GM21390 (cell line): Measurements from ENCODE around the gene KIAA1328.

Source experiments
- ATAC-seq: cut with Tn5 transposase; IDR thresholded peaks from one replicate; pipeline ENCODE4 v1.9.1; 2021; ENCODE audit not compliant: unreplicated experiment

Gene KIAA1328

DNA sequence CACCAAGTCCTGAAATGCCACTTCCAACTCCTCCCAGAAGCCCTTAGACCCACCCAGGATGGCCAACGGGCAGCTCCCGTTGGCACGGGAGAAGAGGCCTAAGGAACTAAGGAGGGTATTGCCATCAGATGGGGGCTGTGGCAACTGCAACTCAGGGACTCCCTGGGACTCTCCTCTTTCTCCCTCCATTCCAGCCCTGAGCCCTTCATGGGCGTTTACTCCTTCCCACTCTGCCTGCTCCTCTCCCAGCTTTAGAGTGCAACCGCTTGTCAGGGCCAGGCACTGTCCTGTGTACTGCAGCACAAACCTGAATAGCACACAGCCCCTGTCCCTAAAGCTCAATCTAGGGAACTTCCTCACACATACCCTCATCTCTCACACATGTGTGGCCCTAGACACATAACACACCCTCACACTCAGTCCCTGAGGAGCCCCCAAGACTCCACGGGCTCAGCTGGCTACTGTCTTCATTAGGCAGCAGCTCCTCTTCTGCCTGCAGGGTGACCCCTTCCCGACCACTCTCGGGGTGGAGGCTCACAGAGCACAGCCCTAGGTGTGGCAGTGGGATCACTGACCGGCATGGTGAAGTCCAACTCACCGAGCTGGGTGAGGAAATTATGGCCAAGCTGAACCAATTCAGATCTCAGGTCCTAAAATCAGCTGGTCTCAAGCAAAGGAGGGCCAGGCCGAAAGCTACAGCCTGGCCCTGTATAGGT lies 420.4 kb downstream of the KIAA1328 start:
- no peak for ATAC-seq

- ATAC-seq = no peak
Observed at GRCh38 chr18:37249895-37250618, 421.1 kb downstream of the KIAA1328 start.

GRCh38 chr18:37251679-37252078 lies 422.8 kb downstream of the KIAA1328 start:
- ATAC-seq = no peak

DNA sequence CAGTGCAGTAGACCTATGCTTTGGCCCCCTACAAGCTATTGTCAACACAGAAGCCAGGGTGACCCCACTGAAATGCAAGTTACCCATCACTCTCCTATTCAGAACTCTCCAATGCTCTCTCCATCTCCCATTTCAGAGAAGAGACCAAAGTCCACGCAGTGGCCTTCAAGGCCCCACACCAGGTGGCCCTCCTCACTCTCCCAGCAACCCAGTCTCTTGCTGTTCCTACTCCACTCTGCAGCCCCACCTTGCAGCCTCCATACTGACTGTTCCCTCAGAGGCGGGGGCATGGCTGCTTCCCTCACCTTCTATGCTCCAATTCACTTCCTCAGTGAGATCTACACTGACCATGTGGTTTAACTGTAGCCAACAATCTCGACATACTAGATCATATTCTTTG lies 423.4 kb downstream of the KIAA1328 start:
- ATAC-seq = no peak

- no peak for ATAC-seq
Observed at GRCh38 chr18:37252854-37253393, 424.0 kb downstream of the KIAA1328 start.

DNA sequence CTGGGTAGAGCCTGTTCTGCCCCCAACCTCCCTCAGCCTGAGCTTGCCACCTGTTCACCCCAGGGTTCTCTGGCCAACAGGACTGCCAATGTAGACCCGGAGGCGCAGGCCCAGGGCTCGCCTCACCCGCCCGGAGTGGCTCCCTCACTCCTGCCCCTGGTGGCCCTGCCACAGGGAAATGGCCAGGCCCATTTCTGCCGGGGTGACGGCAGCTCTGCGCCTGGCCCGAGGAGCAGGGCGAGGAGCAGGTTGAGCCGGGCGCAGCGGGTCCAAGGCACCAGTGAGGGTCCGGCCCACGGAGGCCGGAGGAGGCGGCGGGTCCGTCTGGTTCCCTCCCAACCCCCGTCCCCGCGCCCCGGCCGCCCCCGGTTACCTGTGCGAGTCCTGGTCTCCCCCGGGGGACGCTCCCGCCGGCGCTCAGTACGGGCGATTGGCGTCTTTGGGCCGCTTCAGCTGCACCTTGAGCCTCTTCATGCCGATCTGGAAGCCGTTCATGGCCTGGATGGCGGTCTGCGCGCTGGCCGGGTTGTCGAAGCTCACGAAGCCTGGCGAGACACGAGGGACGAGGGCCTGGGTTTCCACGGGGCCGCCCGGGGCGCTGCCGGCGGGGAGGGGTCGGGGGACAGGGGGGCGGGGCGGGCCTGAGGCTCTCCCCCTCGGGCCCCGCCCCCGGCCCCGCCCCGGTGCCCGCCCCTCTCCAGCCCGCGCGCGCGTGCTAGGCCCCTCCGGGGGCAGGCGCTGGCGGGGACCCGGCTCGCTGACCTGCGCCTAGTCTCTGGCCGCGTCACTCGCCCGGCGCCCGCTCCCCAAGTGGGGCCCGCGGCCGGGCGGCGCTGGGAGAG lies 424.7 kb downstream of the KIAA1328 start:
- ATAC-seq = no peak

DNA sequence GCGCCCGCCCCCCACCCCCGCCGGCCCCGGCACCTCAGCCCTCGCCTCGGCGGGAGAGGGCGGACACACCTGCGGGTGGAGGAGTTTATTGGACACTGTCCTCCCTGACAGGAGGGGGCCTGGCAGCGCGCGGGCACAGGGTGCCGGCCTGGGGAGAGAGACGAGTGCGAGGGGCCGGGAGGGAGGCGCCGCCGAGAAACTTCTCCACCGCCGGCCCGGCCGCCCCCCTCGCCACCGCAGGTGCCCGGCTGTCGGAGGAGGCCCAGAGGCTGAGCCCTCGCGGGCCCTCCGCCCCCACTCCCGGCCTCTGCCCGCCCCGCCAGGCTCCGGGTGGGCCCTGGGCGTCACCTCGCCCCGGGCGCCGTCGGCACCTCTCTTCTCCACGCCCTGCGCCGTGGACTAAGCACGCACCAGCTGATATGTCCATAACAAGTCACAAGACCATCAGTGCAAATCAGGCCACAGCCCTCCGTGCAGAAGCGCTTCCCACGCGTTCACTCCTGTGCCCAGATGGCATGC lies 425.4 kb downstream of the KIAA1328 start:
- ATAC-seq = no peak

DNA sequence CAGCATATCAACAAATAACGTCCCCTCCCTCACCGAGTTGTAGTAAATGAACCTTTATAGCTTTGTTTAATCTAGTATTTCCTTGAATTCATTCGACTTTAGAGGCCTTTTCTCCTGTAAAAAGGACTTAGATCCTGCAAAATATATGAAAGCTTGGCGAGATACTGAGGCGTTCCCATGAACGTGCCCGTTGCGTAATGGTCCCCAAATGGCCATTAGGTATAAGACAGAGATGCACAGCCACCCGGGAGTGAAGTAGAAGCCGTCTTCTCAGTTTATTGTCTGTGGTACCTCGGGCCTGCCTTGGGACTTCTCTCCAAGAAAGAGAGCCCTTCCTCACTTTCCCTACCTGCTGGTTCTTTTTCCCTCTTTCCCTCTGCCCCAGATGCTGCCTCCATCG lies 426.0 kb downstream of the KIAA1328 start:
- no peak for ATAC-seq

DNA sequence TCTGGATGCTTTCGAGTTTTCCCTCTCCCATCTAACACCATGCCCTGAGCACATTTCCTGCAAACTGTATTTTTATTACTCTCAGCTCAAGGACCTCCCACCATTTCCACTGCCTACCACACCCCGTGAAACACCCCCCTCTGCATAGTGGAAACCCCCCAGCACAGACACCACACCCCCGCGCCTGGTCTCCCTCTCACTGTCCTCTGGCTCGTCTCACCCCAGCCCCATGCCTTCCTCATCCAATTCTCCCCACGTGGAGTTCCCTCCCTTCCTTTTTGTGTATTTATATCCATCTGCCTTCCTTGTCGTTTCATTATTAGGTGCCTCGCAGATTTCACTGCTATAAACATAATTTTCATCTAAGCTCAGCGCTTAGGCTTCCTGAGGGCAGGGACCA lies 429.2 kb downstream of the KIAA1328 start:
- no peak for ATAC-seq

DNA sequence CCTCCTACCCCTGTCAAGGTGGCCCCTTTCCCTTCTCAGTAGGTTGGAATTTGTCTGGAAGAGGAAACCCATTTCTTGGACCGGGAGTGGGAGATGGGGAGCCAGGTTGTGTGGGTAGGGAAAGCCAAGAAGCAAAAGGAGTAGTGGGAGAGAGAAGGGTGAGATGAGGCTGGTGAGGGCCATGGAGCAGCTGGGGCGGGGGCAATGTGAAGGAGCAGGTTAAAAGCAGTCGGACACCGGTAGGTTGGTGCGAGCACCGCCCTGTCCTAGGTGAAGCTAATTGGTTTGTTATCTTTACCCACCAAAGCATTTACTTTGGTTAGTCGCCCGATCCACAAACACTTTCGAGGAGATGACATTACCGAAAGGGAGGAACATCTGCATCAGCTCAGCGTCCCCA lies 429.9 kb downstream of the KIAA1328 start:
- no peak for ATAC-seq

DNA sequence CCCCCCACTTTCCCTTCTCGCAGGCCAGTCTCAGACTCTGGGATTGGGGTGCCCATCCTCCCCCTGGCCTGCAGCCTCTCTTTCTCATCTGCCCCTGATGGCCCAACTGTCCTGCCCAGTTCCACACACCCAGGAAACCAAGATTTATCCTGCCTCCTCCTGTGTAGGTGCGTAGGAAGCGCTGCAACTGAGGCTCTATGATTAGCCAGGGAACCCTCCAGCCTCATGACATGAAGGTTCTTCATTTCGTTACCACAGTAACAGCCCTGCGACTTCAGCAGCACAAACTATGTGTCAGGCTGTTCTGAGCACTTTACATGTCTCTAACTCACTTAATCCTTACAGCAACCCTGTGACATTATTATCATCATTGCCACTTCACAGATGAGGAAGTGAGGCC lies 430.8 kb downstream of the KIAA1328 start:
- ATAC-seq = no peak

DNA sequence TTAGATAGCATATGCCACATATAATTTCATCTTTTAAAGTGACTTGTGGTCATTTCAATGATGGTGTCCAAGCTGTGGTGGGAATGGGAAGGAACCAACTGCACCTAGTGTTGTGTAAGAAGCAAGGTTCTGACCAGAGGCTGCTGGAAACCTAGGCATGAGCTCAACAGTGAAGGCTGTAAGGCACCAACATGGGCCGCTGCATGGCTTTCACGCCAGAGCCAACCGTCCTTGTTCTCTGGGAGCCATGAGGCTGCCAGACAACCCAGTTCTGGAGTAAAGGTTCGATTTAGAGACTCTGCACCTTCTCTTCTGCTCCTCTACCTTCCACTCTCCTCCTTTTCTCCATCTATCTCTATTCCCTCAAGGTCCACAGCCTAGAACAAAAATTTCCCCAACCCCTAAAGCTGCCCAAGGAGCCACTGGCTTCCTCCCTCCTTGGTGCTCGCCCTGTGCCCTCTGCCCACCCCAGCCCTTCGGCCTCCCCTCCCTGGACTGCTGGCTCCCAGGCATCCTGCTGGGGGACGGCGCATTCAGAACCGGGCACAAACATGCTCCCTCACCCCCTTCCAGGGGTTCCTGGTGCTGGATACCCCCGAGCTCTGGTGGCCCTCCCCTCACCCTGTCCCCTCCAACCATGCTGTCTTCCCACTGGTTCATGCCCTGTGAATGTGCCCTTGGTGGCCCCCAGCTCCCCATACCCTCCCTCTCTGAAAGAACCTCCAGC lies 431.6 kb downstream of the KIAA1328 start:
- ATAC-seq = no peak

DNA sequence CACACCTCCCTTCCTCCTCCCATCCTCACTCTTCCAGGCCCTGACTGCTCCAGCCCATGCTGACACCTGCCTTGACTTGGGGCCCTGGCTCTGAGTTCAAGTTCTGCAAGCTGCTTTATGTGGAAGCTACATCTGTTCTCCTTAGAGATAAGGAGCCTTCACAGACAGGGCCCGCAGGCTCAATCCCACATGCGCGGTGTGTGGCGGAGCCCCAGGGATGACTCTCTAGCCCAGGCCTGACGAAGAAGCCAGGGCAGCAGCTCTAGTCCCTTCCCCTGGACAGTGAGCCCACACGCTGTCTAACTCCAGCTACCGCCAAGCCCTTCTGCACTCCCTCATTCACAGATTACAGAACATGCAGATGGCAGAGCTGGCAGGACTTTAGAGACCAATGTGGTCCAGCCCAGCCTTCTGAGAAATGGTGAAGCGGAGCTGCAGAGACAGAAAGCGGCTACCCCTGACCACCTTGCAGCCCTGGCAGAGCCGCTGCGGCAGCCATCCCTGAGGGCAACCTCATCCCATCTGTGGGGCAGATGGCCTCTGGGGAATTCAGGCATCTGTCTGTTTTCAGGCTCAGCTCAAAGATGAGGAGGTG lies 432.4 kb downstream of the KIAA1328 start:
- no peak for ATAC-seq

DNA sequence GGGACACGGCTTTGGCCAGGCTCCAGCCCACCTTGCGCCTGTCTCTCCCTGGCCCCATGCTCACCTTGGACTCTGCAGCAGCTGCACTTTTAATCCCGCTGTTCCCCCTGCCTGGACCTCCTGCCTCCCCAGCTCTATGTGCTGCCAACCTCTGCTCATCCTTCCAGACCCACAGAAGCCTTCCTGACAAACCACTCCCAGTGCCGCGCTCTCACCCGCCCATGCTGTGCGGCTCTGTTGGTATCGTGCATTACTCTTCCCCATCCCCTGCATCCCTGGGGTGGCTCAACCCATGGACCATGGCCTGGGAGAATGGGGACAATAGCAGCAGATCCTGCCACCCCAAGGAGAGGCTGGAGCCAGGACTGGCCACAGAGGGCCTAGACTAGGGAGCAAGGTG lies 433.1 kb downstream of the KIAA1328 start:
- no peak for ATAC-seq

- no peak for ATAC-seq
Observed at GRCh38 chr18:37264956-37265355, 436.0 kb downstream of the KIAA1328 start.

DNA sequence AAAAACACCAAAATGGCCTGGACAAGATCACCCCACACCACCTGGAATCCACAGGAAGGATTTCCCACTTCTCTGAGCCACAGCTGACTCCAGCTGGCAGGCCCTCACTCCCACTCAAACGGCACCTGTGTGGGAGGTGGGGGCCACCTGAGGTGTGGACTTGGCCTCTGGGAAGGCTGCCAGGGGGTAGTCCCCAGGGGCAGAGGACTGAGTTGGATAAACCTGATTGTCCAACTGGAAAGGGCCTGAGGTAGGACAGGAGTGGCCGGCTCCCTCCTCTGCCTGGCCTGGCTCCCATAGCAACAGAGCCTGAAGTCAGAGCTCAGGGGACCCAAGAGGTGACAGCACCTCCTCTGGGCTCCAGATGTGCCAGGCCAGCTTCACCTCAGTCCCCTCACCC lies 436.5 kb downstream of the KIAA1328 start:
- ATAC-seq = no peak

GRCh38 chr18:37266290-37266689 lies 437.4 kb downstream of the KIAA1328 start:
- ATAC-seq = no peak

DNA sequence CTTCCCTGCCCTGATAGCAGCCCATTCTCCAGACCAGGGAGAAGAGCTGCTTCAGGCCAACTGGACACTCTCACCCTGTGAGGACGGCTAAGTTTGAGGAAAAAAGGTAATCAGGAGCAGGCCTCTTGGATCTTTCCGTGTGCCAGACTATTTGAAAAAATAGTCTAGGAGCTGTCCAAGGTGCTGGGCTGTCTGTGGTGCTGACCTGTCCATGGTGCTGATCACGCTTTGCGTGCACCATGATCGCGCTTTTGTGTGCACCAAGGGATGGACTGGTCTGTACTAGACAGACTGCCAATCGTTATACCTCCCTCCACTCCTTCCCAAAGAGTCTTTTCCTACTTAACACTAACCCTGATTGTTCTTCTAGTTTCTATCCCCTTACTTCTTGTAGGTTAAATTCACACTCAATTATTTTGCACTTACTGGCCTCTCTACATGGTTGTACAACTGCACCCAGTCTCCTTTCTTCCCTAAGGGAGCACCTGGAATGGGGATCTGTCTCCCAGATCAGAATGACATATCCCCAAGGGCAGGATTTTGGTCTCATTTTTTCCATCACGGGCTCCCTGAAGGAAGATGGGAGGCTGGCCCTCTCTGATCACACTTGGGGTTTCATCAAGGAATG lies 441.2 kb downstream of the KIAA1328 start:
- no peak for ATAC-seq

DNA sequence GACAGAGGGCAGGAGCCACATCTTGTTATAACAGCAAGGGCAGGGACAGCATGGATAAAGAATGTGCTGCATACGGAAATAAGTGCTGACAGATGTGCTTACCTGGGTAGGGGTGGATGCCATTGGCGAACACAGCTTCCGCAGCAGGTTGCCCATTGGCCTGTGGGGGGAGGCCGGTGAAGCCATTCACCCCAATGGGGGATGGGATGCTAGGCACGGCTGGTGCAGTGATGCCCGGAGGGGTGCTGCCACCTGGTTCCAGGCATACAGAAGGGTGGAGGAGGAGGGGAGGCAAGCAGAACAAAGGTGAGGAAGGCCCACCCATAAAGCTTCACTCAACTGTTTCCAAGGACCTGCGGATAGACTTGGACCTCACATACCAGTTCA lies 441.7 kb downstream of the KIAA1328 start:
- ATAC-seq = no peak

DNA sequence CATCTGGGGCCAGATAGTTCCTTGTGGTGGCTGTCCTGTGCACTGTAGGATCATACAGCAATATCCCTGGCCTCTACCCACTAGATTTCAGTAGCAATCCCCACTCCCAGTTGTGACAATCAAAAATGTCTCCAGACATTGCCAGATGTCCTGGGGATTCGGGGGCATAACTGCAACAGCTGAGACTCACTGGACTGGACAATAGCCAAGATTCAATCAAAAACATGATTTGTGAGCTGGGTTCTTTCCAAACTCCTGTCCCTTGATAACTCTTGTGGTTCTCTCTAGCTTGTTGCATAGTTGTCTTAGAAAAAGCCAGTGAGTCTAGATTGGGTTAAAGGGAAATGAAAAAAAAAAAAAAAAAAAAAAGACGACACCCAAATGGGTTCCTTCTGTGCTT lies 443.3 kb downstream of the KIAA1328 start:
- ATAC-seq = no peak
